ENCODE measurements around the gene IKZF4. TPM values are rescaled to one million over a fixed set of nuclear protein-coding genes. Genes with fewer than 3 reads are reported as not detected.
"Not testable (repeated sequence)": the region's sequence is repeated elsewhere in the genome, so short reads cannot be mapped to it uniquely, and the experiment has no call there.

The IKZF4 gene
- total and polyA plus RNA-seq, 3 donors from 2014 or later, result 10.7 to 17.7 (median 13.9) TPM

- H3K27me3 ChIP-seq, result no peaks in the 10 kb centered on the region
- intact Hi-C loops (cut with DNase I; ENCODE audit: low total_unique reads), result no loop called here
- no peak for TF ChIP-seq CTCF (IDR thresholded peaks at IDR 0.05)
- no peak for TF ChIP-seq POLR2A (IDR thresholded peaks at IDR 0.05)
- no peaks in the 10 kb centered on the region for H3K36me3 ChIP-seq (ENCODE audit: low read depth, missing control alignments)
- H3K4me1 ChIP-seq, result peaks cover 13% of the 10 kb centered on the region
- no peaks in the 10 kb centered on the region for H3K9me3 ChIP-seq
- peak; percentile 98 for DNase-seq
- WGBS, 2 donors, result 1% methylated on average over 19 to 27 of the region's 27 CpGs
- peak within 1 kb of the TSS; percentile 68 to 74 for H3K27ac ChIP-seq
- peak within 1 kb of the TSS; percentile 43 to 68 for H3K4me3 ChIP-seq
Observed at GRCh38 chr12:55996715-55997534, 23.9 kb upstream of the IKZF4 start, which contains the start of gene SUOX. TSS of gene SUOX (plus strand) at chr12:55997276. CDS start at chr12:56002222, 4,946 bp downstream.

GRCh38 chr12:55997535-55997859 lies 23.3 kb upstream of the IKZF4 start:
- intact Hi-C loops (cut with DNase I; ENCODE audit: low total_unique reads), result no loop called here
- DNase-seq, result no peak

GRCh38 chr12:55999522-55999921 lies 21.3 kb upstream of the IKZF4 start:
- H3K9me3 ChIP-seq; H3K27me3 ChIP-seq; DNase-seq; intact Hi-C loops (cut with DNase I; ENCODE audit: low total_unique reads); H3K36me3 ChIP-seq (ENCODE audit: low read depth, missing control alignments); H3K4me3 ChIP-seq; H3K27ac ChIP-seq: not testable (repeated sequence)
- H3K4me1 ChIP-seq, result peaks cover 13% of the 10 kb centered on the region
- WGBS, 2 donors, result 61 to 74% methylated on average over 6 of the region's 6 CpGs

More at GRCh38 chr12:55997535-55997859, 23.3 kb upstream of the IKZF4 start:
- H3K9me3 ChIP-seq, result no peaks in the 10 kb centered on the region
- H3K36me3 ChIP-seq (ENCODE audit: low read depth, missing control alignments), result no peaks in the 10 kb centered on the region
- peaks cover 13% of the 10 kb centered on the region for H3K4me1 ChIP-seq
- H3K27ac ChIP-seq, result peak overlapping the region; percentile 68 to 74
- TF ChIP-seq POLR2A (IDR thresholded peaks at IDR 0.05) (no peak), CTCF (IDR thresholded peaks at IDR 0.05) (no peak)
- no peaks in the 10 kb centered on the region for H3K27me3 ChIP-seq
- H3K4me3 ChIP-seq, result peak overlapping the region; percentile 43 to 68
- 0% methylated on average over 4 of the region's 5 CpGs for WGBS, 2 donors

- intact Hi-C loops (cut with DNase I; ENCODE audit: low total_unique reads); H3K36me3 ChIP-seq (ENCODE audit: low read depth, missing control alignments); H3K9me3 ChIP-seq: not testable (repeated sequence)
Observed at GRCh38 chr12:55999999-56000540, 20.8 kb upstream of the IKZF4 start.

GRCh38 chr12:56001487-56002100 lies 19.2 kb upstream of the IKZF4 start:
- intact Hi-C loops (cut with DNase I; ENCODE audit: low total_unique reads), result no loop called here
- WGBS, 2 donors, result 80 to 89% methylated on average over 7 of the region's 7 CpGs

More at GRCh38 chr12:55999999-56000540, 20.8 kb upstream of the IKZF4 start:
- 81 to 86% methylated on average over 11 to 33 of the region's 33 CpGs for WGBS, 2 donors
- not testable (repeated sequence) for H3K27ac ChIP-seq, DNase-seq, H3K27me3 ChIP-seq
- Histone ChIP-seq H3K4me3 (peak overlapping the region; percentile 0 to 45), H3K4me1 (peaks cover 13% of the 10 kb centered on the region)

GRCh38 chr12:56003376-56003775 lies 17.5 kb upstream of the IKZF4 start:
- intact Hi-C loops (cut with DNase I; ENCODE audit: low total_unique reads); H3K4me3 ChIP-seq; H3K9me3 ChIP-seq; H3K36me3 ChIP-seq (ENCODE audit: low read depth, missing control alignments); DNase-seq; H3K27me3 ChIP-seq; H3K4me1 ChIP-seq; H3K27ac ChIP-seq: not testable (repeated sequence)
- WGBS, 2 donors, result 73 to 97% methylated on average over 4 to 5 of the region's 5 CpGs

More at GRCh38 chr12:56001487-56002100, 19.2 kb upstream of the IKZF4 start:
- H3K4me3 ChIP-seq, result no peak overlapping the region
- H3K27me3 ChIP-seq, result no peaks in the 10 kb centered on the region
- H3K9me3 ChIP-seq, result no peaks in the 10 kb centered on the region
- no peaks in the 10 kb centered on the region for H3K36me3 ChIP-seq (ENCODE audit: low read depth, missing control alignments)
- no peak overlapping the region for H3K27ac ChIP-seq
- no peak for DNase-seq
- peaks cover 7% of the 10 kb centered on the region for H3K4me1 ChIP-seq
- no peak for TF ChIP-seq CTCF (IDR thresholded peaks at IDR 0.05)
- TF ChIP-seq POLR2A (IDR thresholded peaks at IDR 0.05), result no peak
